ENCODE results near the gene ATP5MC3. TPM values are rescaled to one million over a fixed set of nuclear protein-coding genes. Genes with fewer than 3 reads are reported as not detected.

Gene ATP5MC3
- total and polyA plus RNA-seq, 2 of the 13 experiments (the other 11 are each of a cell fraction or from before 2014, with no cell fraction given): 676 to 1,007 TPM

- TF ChIP-seq ZNF749 (CRISPR knock-in tag; IDR thresholded peaks at IDR 0.05; ENCODE audit: borderline replicate concordance) (peak; percentile 60; the same call in 1 of the 2 replicates), NR2F1 (CRISPR knock-in tag; IDR thresholded peaks at IDR 0.05) (peak; percentile 49 to 83; a peak in 3 of 4 replicates), ARHGAP35 (CRISPR knock-in tag; IDR thresholded peaks at IDR 0.05; ENCODE audit: borderline replicate concordance) (peak; percentile 77; the same call in 1 of the 2 replicates), ZFP36L1 (CRISPR knock-in tag; IDR thresholded peaks at IDR 0.05) (peak; percentile 64; the same call in 1 of the 2 replicates), ETV5 (CRISPR knock-in tag; IDR thresholded peaks at IDR 0.05; ENCODE audit: borderline replicate concordance) (peak; percentile 71), SRF (IDR thresholded peaks at IDR 0.05; ENCODE audit: low read depth, low read length) (no peak; the same call in 1 of the 2 replicates), ZNF431 (CRISPR knock-in tag; IDR thresholded peaks at IDR 0.05; ENCODE audit: borderline replicate concordance, low read depth) (peak; percentile 88), CEBPG (CRISPR knock-in tag; IDR thresholded peaks at IDR 0.05) (peak; percentile 26), ZNF674 (CRISPR knock-in tag; IDR thresholded peaks at IDR 0.05; ENCODE audit: low read depth) (no peak), SIX1 (CRISPR knock-in tag; IDR thresholded peaks at IDR 0.05; ENCODE audit: borderline replicate concordance) (no peak), SYNCRIP (IDR thresholded peaks at IDR 0.05; ENCODE audit: insufficient read depth, low read depth, low read length) (no peak), MBNL3 (CRISPR knock-in tag; conservative IDR thresholded peaks at IDR 0.05) (no peak), HOXA3 (CRISPR knock-in tag; IDR thresholded peaks at IDR 0.05) (peak; percentile 86), ZNF7 (CRISPR knock-in tag; IDR thresholded peaks at IDR 0.05) (peak; percentile 8; the same call in 1 of the 2 replicates), SRSF4 (IDR thresholded peaks at IDR 0.05; ENCODE audit: low read depth, low read length, poor library complexity, severe bottlenecking) (no peak), KMT2B (CRISPR knock-in tag; IDR thresholded peaks at IDR 0.05) (peak; percentile 88; the same call in 1 of the 2 replicates), ZMYM4 (CRISPR knock-in tag; IDR thresholded peaks at IDR 0.05) (peak; percentile 98), ZBTB2 (CRISPR knock-in tag; IDR thresholded peaks at IDR 0.05; ENCODE audit: low read depth) (peak; percentile 48; the same call in 1 of the 2 replicates), ZBTB21 (CRISPR knock-in tag; IDR thresholded peaks at IDR 0.05) (0 out of 2 replicates have a peak, but pooled peaks have one; percentile 2), ZNF790 (CRISPR knock-in tag; IDR thresholded peaks at IDR 0.05; ENCODE audit: borderline replicate concordance) (0 out of 2 replicates have a peak, but pooled peaks have one; percentile 84), MXD1 (CRISPR knock-in tag; IDR thresholded peaks at IDR 0.05) (no peak), TRIM24 (CRISPR knock-in tag; IDR thresholded peaks at IDR 0.05) (no peak), PHF20 (CRISPR knock-in tag; IDR thresholded peaks at IDR 0.05) (peak; percentile 77), CSRNP2 (CRISPR knock-in tag; conservative IDR thresholded peaks at IDR 0.05; ENCODE audit: low read depth) (no peak), ZNF44 (CRISPR knock-in tag; IDR thresholded peaks at IDR 0.05) (no peak), ASH2L (IDR thresholded peaks at IDR 0.05; ENCODE audit: insufficient read length, low read depth, low read length) (peak; percentile 99), CCDC6 (CRISPR knock-in tag; IDR thresholded peaks at IDR 0.05) (peak; percentile 95), MED1 (CRISPR knock-in tag; IDR thresholded peaks at IDR 0.05) (peak; percentile 83)
Observed at GRCh38 chr2:175167792-175168563, 13.5 kb downstream of the ATP5MC3 start, which contains the start of gene ATF2 (continued).
